Fibroblast of lung (primary cell): Measurements from ENCODE around the gene EXOC6B.

Experiments
- CTCF ChIP-seq, 2 donors: IDR thresholded peaks in 1 of 2; conservative IDR thresholded peaks in 1 of 2; 1 replicate in 1 of 2; 2 replicates in 1 of 2; pipeline ENCODE4 v1.5.1; 2011 to 2012; ENCODE audit warnings: low read length in 2 of 2, control low read depth in 1 of 2, inconsistent platforms in 1 of 2, low read depth in 1 of 2, mild to moderate bottlenecking in 1 of 2
- EZH2 ChIP-seq: IDR thresholded peaks from 2 replicates; pipeline ENCODE4 v1.5.1; 2012; ENCODE audit warnings: low read length, control low read depth, mild to moderate bottlenecking; ENCODE audit errors: missing control alignments

GRCh38 chr2:72207334-72207733 lies 618.5 kb downstream of the EXOC6B start:
- no peak for TF ChIP-seq CTCF (conservative IDR thresholded peaks at IDR 0.05 in 1 of 2, IDR thresholded peaks at IDR 0.05 in 1 of 2; ENCODE audit: low read depth in 1 of 2, low read length in 2 of 2)
- TF ChIP-seq EZH2: no peak
